Neural cell (in vitro differentiated cells): ENCODE measurements around the gene MS4A7. TPM values are rescaled to one million over a fixed set of nuclear protein-coding genes. Genes with fewer than 3 reads are reported as not detected.

Source experiments
- H2AFZ ChIP-seq: fragments of 200-600, 300-800 bp; sonication (generic), shearing (Covaris generic); 2 replicates; pipeline ENCODE4 v1.6.0; 2014; ENCODE audit warnings: low read depth, mild to moderate bottlenecking, antibody characterized with exemption, low read length, moderate library complexity
- H3F3A ChIP-seq: fragments of 200-600 bp; shearing (Covaris generic); 2 replicates; pipeline ENCODE4 v1.6.1; 2016; ENCODE audit warnings: mild to moderate bottlenecking, moderate library complexity, mixed read lengths, antibody characterized with exemption, low read length; ENCODE audit not compliant: insufficient read depth, poor library complexity, severe bottlenecking
- H3K27ac ChIP-seq: fragments of 200-600, 300-800 bp; sonication (generic), shearing (Covaris generic); 2 replicates; pipeline ENCODE4 v1.5.1; 2014; ENCODE audit warnings: mild to moderate bottlenecking, low read length, moderate library complexity
- H3K27me3 ChIP-seq: fragments of 300-800, 200-600 bp; sonication (generic), shearing (Covaris generic); 2 replicates; pipeline ENCODE4 v1.6.0; 2014; ENCODE audit warnings: mild to moderate bottlenecking, low read depth, low read length, moderate library complexity; ENCODE audit not compliant: insufficient read depth
- H3K36me3 ChIP-seq: fragments of 300-800, 200-600 bp; sonication (generic), shearing (Covaris generic); 2 replicates; pipeline ENCODE4 v1.5.1; 2014; ENCODE audit warnings: mild to moderate bottlenecking, antibody characterized with exemption, low read length, moderate library complexity; ENCODE audit not compliant: insufficient read depth
- H3K4me2 ChIP-seq: fragments of 300-800, 200-600 bp; sonication (generic), shearing (Covaris generic); 2 replicates; pipeline ENCODE4 v1.6.0; 2014; ENCODE audit warnings: mild to moderate bottlenecking, low read length
- H3K4me3 ChIP-seq: fragments of 300-800, 200-600 bp; sonication (generic), shearing (Covaris generic); 2 replicates; pipeline ENCODE4 v1.5.1; 2014; ENCODE audit warnings: mild to moderate bottlenecking, low read length, moderate library complexity
- H3K79me2 ChIP-seq: fragments of 200-600 bp; shearing (Covaris generic); replicated peaks from 2 replicates; pipeline ENCODE4 v1.6.0; 2014; ENCODE audit warnings: mild to moderate bottlenecking, low read length, moderate library complexity; ENCODE audit not compliant: insufficient read depth
- H3K9ac ChIP-seq: fragments of 300-800, 200-600 bp; sonication (generic), shearing (Covaris generic); 2 replicates; pipeline ENCODE4 v1.6.1; 2016; ENCODE audit warnings: mild to moderate bottlenecking, low read length, mixed read lengths
- H3K9me2 ChIP-seq: fragments of 200-600 bp; shearing (Covaris generic); 2 replicates; pipeline ENCODE4 v1.6.1; 2016; ENCODE audit warnings: mild to moderate bottlenecking, low read length, mixed read lengths; ENCODE audit not compliant: insufficient read depth
- H3K9me3 ChIP-seq: fragments of 200-600, 300-800 bp; sonication (generic), shearing (Covaris generic); 2 replicates; pipeline ENCODE4 v1.6.1; 2016; ENCODE audit warnings: mild to moderate bottlenecking, mixed run types, low read length, moderate library complexity, mixed read lengths
- H4K20me1 ChIP-seq: fragments of 200-600 bp; shearing (Covaris generic); 2 replicates; pipeline ENCODE4 v1.6.1; 2016; ENCODE audit warnings: mild to moderate bottlenecking, mixed run types; ENCODE audit not compliant: insufficient read depth
- CTCF ChIP-seq: fragments of 450-650 bp; IDR thresholded peaks from 2 replicates; pipeline ENCODE4 v1.5.1; 2014; ENCODE audit warnings: antibody characterized with exemption, mild to moderate bottlenecking, moderate library complexity; ENCODE audit not compliant: poor library complexity, severe bottlenecking
- EP300 ChIP-seq: fragments of 450-650 bp; conservative IDR thresholded peaks from 2 replicates; pipeline ENCODE4 v1.6.1; 2014; ENCODE audit warnings: antibody characterized with exemption, mild to moderate bottlenecking, moderate library complexity; ENCODE audit not compliant: poor library complexity, severe bottlenecking
- EZH2 ChIP-seq: fragments of 200-600, 300-800 bp; shearing (Covaris generic), sonication (generic); IDR thresholded peaks from 2 replicates; pipeline ENCODE4 v1.6.1; 2014; ENCODE audit warnings: antibody characterized with exemption, low read length, borderline replicate concordance, mild to moderate bottlenecking; ENCODE audit not compliant: insufficient read depth, poor library complexity, severe bottlenecking
- MXI1 ChIP-seq: fragments of 450-650 bp; conservative IDR thresholded peaks from 2 replicates; pipeline ENCODE4 v1.6.1; 2014; ENCODE audit warnings: antibody characterized with exemption, mild to moderate bottlenecking; ENCODE audit not compliant: poor library complexity, severe bottlenecking
- POLR2AphosphoS5 ChIP-seq: IDR thresholded peaks from 2 replicates; pipeline ENCODE4 v1.6.1; 2012
- RAD21 ChIP-seq: fragments of 450-650 bp; conservative IDR thresholded peaks from 2 replicates; pipeline ENCODE4 v1.6.1; 2014; ENCODE audit warnings: antibody characterized with exemption, mild to moderate bottlenecking, moderate library complexity
- REST ChIP-seq: IDR thresholded peaks from 2 replicates; pipeline ENCODE4 v1.6.1; 2012; ENCODE audit warnings: borderline replicate concordance
- SMC3 ChIP-seq: fragments of 450-650 bp; conservative IDR thresholded peaks from 2 replicates; pipeline ENCODE4 v1.6.1; 2014; ENCODE audit warnings: antibody characterized with exemption, mild to moderate bottlenecking, moderate library complexity; ENCODE audit not compliant: poor library complexity
- TAF1 ChIP-seq: IDR thresholded peaks from 2 replicates; pipeline ENCODE4 v1.6.1; 2012; ENCODE audit warnings: low read depth
- polyA plus RNA-seq: library from polyadenylated mRNA; depleted of rRNA; stranded (reverse); fragments of >200 nt; gene quantifications from 2 replicates; pipeline ENCODE4 v1.2.3, GENCODE V29; 2014

The MS4A7 gene
- polyA plus RNA-seq, 1 donor from 2014 or later = not detected

DNA sequence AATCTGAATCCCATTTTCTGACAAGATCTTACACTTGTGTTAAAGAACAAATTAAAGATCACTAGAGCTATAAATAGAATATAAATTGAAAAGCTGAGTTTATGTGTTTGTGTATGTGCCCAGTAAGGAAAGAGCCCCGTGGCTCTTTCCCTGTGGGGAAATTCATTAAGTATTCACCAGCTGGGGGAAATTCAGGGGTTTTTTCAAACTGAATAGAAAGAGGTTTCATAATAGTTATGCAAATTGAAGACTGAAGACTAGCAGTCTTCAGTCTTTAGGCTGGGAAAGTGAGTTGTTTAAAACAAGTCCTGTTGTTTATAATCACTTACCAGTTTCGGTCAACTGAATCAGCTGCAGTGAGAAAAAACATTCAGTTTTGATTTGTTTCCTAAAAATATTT is 11.3 kb upstream of the MS4A7 start:
- no peak for TF ChIP-seq TAF1
- no peak for TF ChIP-seq CTCF
- no peak for TF ChIP-seq MXI1
- no peak for TF ChIP-seq EZH2
- TF ChIP-seq SMC3 = no peak
- TF ChIP-seq EP300 = no peak
- TF ChIP-seq RAD21 = no peak
- TF ChIP-seq POLR2AphosphoS5 = no peak
- TF ChIP-seq REST = no peak
- H3K36me3 ChIP-seq = no peaks in the 10 kb centered on the region
- H3F3A ChIP-seq = no peaks in the 10 kb centered on the region
- no peaks in the 10 kb centered on the region for H3K79me2 ChIP-seq
- no peaks in the 10 kb centered on the region for H4K20me1 ChIP-seq
- no peak overlapping the region for H3K4me3 ChIP-seq
- H3K4me2 ChIP-seq = no peak overlapping the region
- no peak overlapping the region for H3K9ac ChIP-seq
- no peaks in the 10 kb centered on the region for H3K9me2 ChIP-seq
- H3K9me3 ChIP-seq = no peaks in the 10 kb centered on the region
- H3K27ac ChIP-seq = no peak overlapping the region
- H2AFZ ChIP-seq = no peak overlapping the region
- H3K27me3 ChIP-seq = no peaks in the 10 kb centered on the region

DNA sequence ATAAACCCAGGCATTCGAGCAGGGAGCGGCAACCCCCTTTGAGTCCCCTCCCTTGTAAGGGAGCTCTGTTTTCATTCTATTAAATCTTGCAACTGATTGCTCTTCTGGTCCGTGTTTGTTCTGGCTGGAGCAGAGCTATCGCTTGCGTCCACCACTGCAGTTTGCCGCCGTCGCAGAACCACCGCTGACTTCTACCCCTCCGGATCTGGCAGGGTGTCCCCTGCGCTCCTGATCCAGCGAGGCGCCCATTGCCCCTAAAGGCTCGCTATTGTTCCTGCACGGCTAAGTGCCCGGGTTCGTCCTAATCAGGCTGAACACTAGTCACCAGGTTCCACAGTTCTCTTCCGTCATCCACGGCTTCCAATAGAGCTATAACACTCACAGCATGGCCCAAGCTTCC is 10.4 kb upstream of the MS4A7 start:
- Histone ChIP-seq H4K20me1 (no peaks in the 10 kb centered on the region), H3K27ac (no peak overlapping the region), H3K79me2 (no peaks in the 10 kb centered on the region), H3K9me3 (no peaks in the 10 kb centered on the region), H3K36me3 (no peaks in the 10 kb centered on the region), H2AFZ (no peak overlapping the region), H3K27me3 (no peaks in the 10 kb centered on the region), H3K9ac (no peak overlapping the region), H3K9me2 (no peaks in the 10 kb centered on the region), H3K4me3 (no peak overlapping the region), H3K4me2 (no peak overlapping the region), H3F3A (no peaks in the 10 kb centered on the region)
- TF ChIP-seq MXI1 (no peak), EZH2 (no peak), TAF1 (no peak), POLR2AphosphoS5 (no peak), CTCF (no peak), SMC3 (no peak), REST (no peak)
